Keratinocyte (primary cell): ENCODE data around the gene OBSL1. TPM values are rescaled to one million over a fixed set of nuclear protein-coding genes. Genes with fewer than 3 reads are reported as not detected.

ENCODE experiments used
- DNase-seq: peaks from one replicate; pipeline ENCODE4 v3.0.0-alpha.2; 2011; ENCODE audit warnings: low read depth, missing footprints, low spot score
- FAIRE-seq: peaks from 2 replicates; lab custom pipeline; 2011; peaks lifted over from hg19 to GRCh38; lab: Jason Lieb, UNC
- H2AFZ ChIP-seq: 2 replicates; pipeline ENCODE4 v1.6.0; 2012; ENCODE audit warnings: low read length, control low read depth, inconsistent platforms; ENCODE audit not compliant: control insufficient read depth
- H3K27ac ChIP-seq: 2 replicates; pipeline ENCODE4 v1.5.1; 2011; ENCODE audit warnings: low read length; ENCODE audit not compliant: control insufficient read depth, insufficient read depth
- H3K27me3 ChIP-seq: 3 replicates; pipeline ENCODE4 v1.6.0; 2011; ENCODE audit warnings: low read length; ENCODE audit not compliant: control insufficient read depth, insufficient read depth; ENCODE audit errors: extremely low read depth
- H3K36me3 ChIP-seq, 2 experiments: 2 replicates in 1 of 2; 3 replicates in 1 of 2; pipeline ENCODE4 v1.5.1; 2011; ENCODE audit warnings: low read length in 2 of 2, mild to moderate bottlenecking in 1 of 2; ENCODE audit not compliant: control insufficient read depth in 2 of 2, insufficient read depth in 2 of 2; ENCODE audit errors: extremely low read depth in 1 of 2
- H3K4me1 ChIP-seq: 3 replicates; pipeline ENCODE4 v1.5.1; 2011; ENCODE audit warnings: low read length; ENCODE audit not compliant: control insufficient read depth, insufficient read depth; ENCODE audit errors: extremely low read depth
- H3K4me2 ChIP-seq: 3 replicates; pipeline ENCODE4 v1.6.0; 2011; ENCODE audit warnings: low read depth, low read length; ENCODE audit not compliant: control insufficient read depth, insufficient read depth; ENCODE audit errors: extremely low read depth
- H3K4me3 ChIP-seq, 3 experiments: fragments of 200-600 bp in 1 of 3; sonication (generic) in 1 of 3; 2 replicates in 2 of 3; 3 replicates in 1 of 3; pipeline ENCODE4 v1.5.1; 2011 to 2016; ENCODE audit warnings: low read length in 3 of 3, mild to moderate bottlenecking in 3 of 3, control low read depth in 2 of 3, inconsistent platforms in 1 of 3, low read depth in 1 of 3, mixed read lengths in 1 of 3, mixed run types in 1 of 3, moderate library complexity in 1 of 3; ENCODE audit not compliant: control insufficient read depth in 2 of 3, insufficient read depth in 2 of 3; ENCODE audit errors: extremely low read depth in 1 of 3
- H3K79me2 ChIP-seq: 2 replicates; pipeline ENCODE4 v1.6.0; 2012; ENCODE audit warnings: low read length; ENCODE audit not compliant: control insufficient read depth, insufficient read depth
- H3K9ac ChIP-seq: 3 replicates; pipeline ENCODE4 v1.6.0; 2011; ENCODE audit warnings: low read length; ENCODE audit not compliant: control insufficient read depth, insufficient read depth; ENCODE audit errors: extremely low read depth
- H3K9me1 ChIP-seq: 3 replicates; pipeline ENCODE4 v1.6.0; 2011; ENCODE audit warnings: low read length; ENCODE audit not compliant: control insufficient read depth, insufficient read depth; ENCODE audit errors: extremely low read depth
- H3K9me3 ChIP-seq: 2 replicates; pipeline ENCODE4 v1.5.1; 2012; ENCODE audit warnings: low read depth, low read length; ENCODE audit not compliant: control insufficient read depth
- H4K20me1 ChIP-seq: 3 replicates; pipeline ENCODE4 v1.6.0; 2011; ENCODE audit warnings: low read length; ENCODE audit not compliant: control insufficient read depth, insufficient read depth; ENCODE audit errors: extremely low read depth
- EZH2 ChIP-seq: IDR thresholded peaks from one replicate; pipeline ENCODE4 v1.6.1; 2012; ENCODE audit warnings: inconsistent platforms, mild to moderate bottlenecking, low read length, moderate library complexity
- dilution Hi-C: fragments of 300-500 bp; cut with MboI; formaldehyde crosslinking; loops from one replicate; pipeline ENCODE4 v1.7.0; 2020; ENCODE audit warnings: low sequenced_read_pairs; ENCODE audit not compliant: extremely low pct_ligation_motif_present
- polyA plus RNA-seq, 5 experiments: library from polyadenylated mRNA; depleted of rRNA in 3 of 5; stranded (reverse) in 3 of 5; stranded (forward) in 1 of 5; unstranded in 1 of 5; fragments of >200 nt; gene quantifications; 1 replicate in 1 of 5; 2 replicates in 3 of 5; 3 replicates in 1 of 5; pipeline versions ENCODE4 v1.2.1 to v1.2.3, GENCODE V29; 2011 to 2012; ENCODE audit warnings: missing spikeins in 2 of 5, low read depth in 1 of 5, low replicate concordance in 1 of 5
- TF ChIP-seq, protein P1 (sequence below), 3 experiments: IDR thresholded peaks in 1 of 3; conservative IDR thresholded peaks in 1 of 3; optimal IDR thresholded peaks in 1 of 3; 2 replicates in 2 of 3; 3 replicates in 1 of 3; pipeline versions ENCODE3 to v1.5.1; 2011; ENCODE audit warnings: low read length in 3 of 3, mild to moderate bottlenecking in 3 of 3, moderate library complexity in 2 of 3, control low read depth in 1 of 3, inconsistent platforms in 1 of 3; ENCODE audit not compliant: insufficient read depth in 2 of 3; ENCODE audit errors: extremely low read depth in 1 of 3

Gene OBSL1
- polyA plus RNA-seq, 1 donor (not counting 4 experiments of a cell fraction or from before 2014, with no cell fraction given): 9.3 TPM

DNA sequence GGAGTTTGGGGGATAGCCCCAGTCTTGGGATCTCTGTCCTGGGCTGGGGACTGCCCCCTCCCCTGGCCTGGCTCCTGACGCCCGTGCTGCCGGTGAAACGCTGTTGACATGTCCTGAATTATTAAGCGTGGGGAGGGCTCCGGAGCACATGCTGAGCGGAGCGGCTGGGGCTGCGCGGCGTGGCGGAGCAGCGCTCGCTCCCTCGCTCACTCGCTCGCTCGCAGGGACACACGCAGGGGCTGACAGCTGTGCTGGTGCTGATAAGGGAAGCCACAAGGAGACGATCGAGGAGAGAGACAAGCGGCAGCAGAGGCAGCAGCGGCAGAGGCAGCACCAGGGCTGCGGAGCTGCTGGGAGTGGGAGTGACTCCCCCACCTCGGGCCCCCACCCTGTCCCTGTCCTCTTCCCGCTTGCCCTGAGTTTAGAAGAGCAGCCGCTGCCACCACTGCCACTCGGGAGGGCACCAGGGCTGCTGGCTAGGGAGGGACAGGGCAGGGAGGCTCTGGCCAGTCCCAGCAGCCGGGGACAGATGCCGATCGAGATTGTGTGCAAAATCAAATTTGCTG is 57.1 kb downstream of the OBSL1 start, which contains the start of gene ASIC4:
TSS of gene ASIC4 (plus strand) at position 287 of the 566 bp plus-strand sequence. CDS start at position 530, 243 bp downstream.
- no peaks in the 10 kb centered on the region for H3K9me3 ChIP-seq
- H3K9ac ChIP-seq: no peak within 1 kb of the TSS
- H4K20me1 ChIP-seq: no peaks in the 10 kb centered on the region
- no peaks in the 10 kb centered on the region for H3K4me1 ChIP-seq
- FAIRE-seq: no peak
- H3K27ac ChIP-seq: no peak within 1 kb of the TSS
- no peaks in the 10 kb centered on the region for H3K9me1 ChIP-seq
- H3K79me2 ChIP-seq: no peaks in the 10 kb centered on the region
- no peak for DNase-seq
- TF ChIP-seq, protein P1, sequence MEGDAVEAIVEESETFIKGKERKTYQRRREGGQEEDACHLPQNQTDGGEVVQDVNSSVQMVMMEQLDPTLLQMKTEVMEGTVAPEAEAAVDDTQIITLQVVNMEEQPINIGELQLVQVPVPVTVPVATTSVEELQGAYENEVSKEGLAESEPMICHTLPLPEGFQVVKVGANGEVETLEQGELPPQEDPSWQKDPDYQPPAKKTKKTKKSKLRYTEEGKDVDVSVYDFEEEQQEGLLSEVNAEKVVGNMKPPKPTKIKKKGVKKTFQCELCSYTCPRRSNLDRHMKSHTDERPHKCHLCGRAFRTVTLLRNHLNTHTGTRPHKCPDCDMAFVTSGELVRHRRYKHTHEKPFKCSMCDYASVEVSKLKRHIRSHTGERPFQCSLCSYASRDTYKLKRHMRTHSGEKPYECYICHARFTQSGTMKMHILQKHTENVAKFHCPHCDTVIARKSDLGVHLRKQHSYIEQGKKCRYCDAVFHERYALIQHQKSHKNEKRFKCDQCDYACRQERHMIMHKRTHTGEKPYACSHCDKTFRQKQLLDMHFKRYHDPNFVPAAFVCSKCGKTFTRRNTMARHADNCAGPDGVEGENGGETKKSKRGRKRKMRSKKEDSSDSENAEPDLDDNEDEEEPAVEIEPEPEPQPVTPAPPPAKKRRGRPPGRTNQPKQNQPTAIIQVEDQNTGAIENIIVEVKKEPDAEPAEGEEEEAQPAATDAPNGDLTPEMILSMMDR (optimal IDR thresholded peaks at IDR 0.05 in 1 of 3, IDR thresholded peaks at IDR 0.05 in 1 of 3, conservative IDR thresholded peaks at IDR 0.05 in 1 of 3; ENCODE audit: extremely low read depth in 1 of 3, insufficient read depth in 2 of 3, low read length in 3 of 3): no peak
- TF ChIP-seq EZH2: no peak
- dilution Hi-C loops: no loop called here
- H2AFZ ChIP-seq: no peak within 1 kb of the TSS
- no peaks in the 10 kb centered on the region for H3K36me3 ChIP-seq
- peaks cover 80% of the 10 kb centered on the region for H3K27me3 ChIP-seq
- no peak within 1 kb of the TSS for H3K4me2 ChIP-seq
- no peak within 1 kb of the TSS for H3K4me3 ChIP-seq

DNA sequence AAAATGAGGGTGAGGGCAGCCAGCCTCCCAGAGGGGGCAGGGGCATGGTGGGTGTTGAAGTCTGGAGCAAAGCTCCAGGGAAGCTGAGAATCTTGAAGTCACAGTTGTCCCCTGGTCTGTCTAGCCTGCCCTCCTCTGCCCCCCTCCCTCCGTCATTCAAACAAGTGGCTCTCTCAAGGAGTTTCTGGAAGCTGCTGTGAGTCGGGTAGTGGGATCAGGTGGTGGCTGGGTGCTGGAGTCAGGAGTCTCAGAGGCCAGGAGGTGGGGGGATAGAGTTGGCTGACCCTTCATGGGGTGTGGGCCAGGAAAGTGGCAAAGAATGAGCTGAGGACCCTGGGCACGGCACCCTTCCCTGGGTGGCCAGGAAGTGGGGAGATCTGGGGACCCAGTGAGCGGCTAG is 57.6 kb downstream of the OBSL1 start:
- Histone ChIP-seq H3K27me3 (peaks cover 80% of the 10 kb centered on the region), H3K4me3 (no peak overlapping the region), H3K9me3 (no peaks in the 10 kb centered on the region), H3K79me2 (no peaks in the 10 kb centered on the region), H3K9ac (no peak overlapping the region), H3K9me1 (no peaks in the 10 kb centered on the region), H3K27ac (no peak overlapping the region), H3K4me2 (no peak overlapping the region), H3K4me1 (no peaks in the 10 kb centered on the region), H4K20me1 (no peaks in the 10 kb centered on the region), H3K36me3 (no peaks in the 10 kb centered on the region), H2AFZ (no peak overlapping the region)
- dilution Hi-C loops: no loop called here
- TF ChIP-seq EZH2: peak; percentile 2
- TF ChIP-seq, protein P1 (optimal IDR thresholded peaks at IDR 0.05 in 1 of 3, IDR thresholded peaks at IDR 0.05 in 1 of 3, conservative IDR thresholded peaks at IDR 0.05 in 1 of 3; ENCODE audit: extremely low read depth in 1 of 3, insufficient read depth in 2 of 3, low read length in 3 of 3): no peak
- FAIRE-seq (no peak), DNase-seq (no peak)
